GM12891 (cell line): ENCODE measurements around the gene SMIM7.

Source experiments
- POLR2A ChIP-seq: IDR thresholded peaks from 2 replicates; pipeline ENCODE4 v1.6.1; 2011; ENCODE audit warnings: low read depth, low read length, control low read depth
- POLR2AphosphoS5 ChIP-seq: IDR thresholded peaks from 2 replicates; pipeline ENCODE4 v1.6.1; 2011; ENCODE audit warnings: low read depth, low read length, control low read depth
- POU2F2 ChIP-seq: IDR thresholded peaks from 2 replicates; pipeline ENCODE4 v1.6.1; 2011; ENCODE audit warnings: low read depth, mild to moderate bottlenecking, control low read depth, low read length, moderate library complexity
- SPI1 ChIP-seq: IDR thresholded peaks from 2 replicates; pipeline ENCODE4 v1.6.1; 2011; ENCODE audit warnings: low read depth, low read length, control low read depth
- TAF1 ChIP-seq: IDR thresholded peaks from 2 replicates; pipeline ENCODE4 v1.6.1; 2011; ENCODE audit warnings: low read depth, low read length, control low read depth

GRCh38 chr19:16626796-16627192 lies 33.1 kb downstream of the SMIM7 start:
- TF ChIP-seq POLR2A (no peak), POLR2AphosphoS5 (no peak), TAF1 (no peak), POU2F2 (no peak), SPI1 (no peak)
